Fibroblast of the aortic adventitia (primary cell): ENCODE measurements around the gene TOMM70. TPM values are rescaled to one million over a fixed set of nuclear protein-coding genes. Genes with fewer than 3 reads are reported as not detected.
A peak's percentile ranks its signal among the peaks of the same experiment; 100 is the strongest.

Source experiments
- DNase-seq: peaks from one replicate; pipeline ENCODE4 v3.0.0-alpha.2; 2010; ENCODE audit warnings: low read depth
- H3K4me3 ChIP-seq: 2 replicates; pipeline ENCODE4 v1.5.1; 2011; ENCODE audit warnings: low read depth, mild to moderate bottlenecking, control low read depth, low read length, moderate library complexity
- CTCF ChIP-seq: IDR thresholded peaks from 2 replicates; pipeline ENCODE4 v1.5.1; 2011; ENCODE audit warnings: mild to moderate bottlenecking, low read length, control low read depth, inconsistent platforms; ENCODE audit not compliant: insufficient read depth
- total RNA-seq: library from RNA; depleted of rRNA; stranded (reverse); fragments of >200 nt; gene quantifications from 2 replicates; pipeline ENCODE4 v1.2.3, GENCODE V29; 2012; ENCODE audit warnings: low replicate concordance

TOMM70 gene
- total RNA-seq, 1 donor: 62.0 TPM

- no peak for TF ChIP-seq CTCF
- DNase-seq: no peak
- H3K4me3 ChIP-seq: no peak overlapping the region
These were observed 37.1 kb upstream of the TOMM70 start for GRCh38 chr3:100437721-100438622.

GRCh38 chr3:100436951-100437350 is 36.1 kb upstream of the TOMM70 start:
- TF ChIP-seq CTCF: no peak
- no peak for DNase-seq
- H3K4me3 ChIP-seq: no peak overlapping the region

GRCh38 chr3:100429187-100429716 is 28.4 kb upstream of the TOMM70 start:
- no peak for TF ChIP-seq CTCF
- DNase-seq: no peak
- H3K4me3 ChIP-seq: no peak overlapping the region

GRCh38 chr3:100427699-100428098 is 26.8 kb upstream of the TOMM70 start:
- peak; percentile 96 for DNase-seq
- H3K4me3 ChIP-seq: no peak overlapping the region
- no peak for TF ChIP-seq CTCF

- H3K4me3 ChIP-seq: no peak overlapping the region
- peak; percentile 20 for DNase-seq
- TF ChIP-seq CTCF: no peak
These were observed 25.3 kb upstream of the TOMM70 start for GRCh38 chr3:100426067-100426682.

GRCh38 chr3:100425316-100425715 is 24.4 kb upstream of the TOMM70 start:
- no peak for TF ChIP-seq CTCF
- H3K4me3 ChIP-seq: no peak overlapping the region
- DNase-seq: peak; percentile 33
